Hepatocyte (in vitro differentiated cells): ENCODE results near the gene PCGF3. TPM values are rescaled to one million over a fixed set of nuclear protein-coding genes. Genes with fewer than 3 reads are reported as not detected.

Experiments
- DNase-seq: peaks from one replicate; pipeline ENCODE4 v3.0.0-alpha.2; 2016; ENCODE audit warnings: low spot score
- H2AFZ ChIP-seq: fragments of 200-600 bp; sonication (generic); 2 replicates; pipeline ENCODE4 v1.6.0; 2016; ENCODE audit warnings: antibody characterized with exemption, mild to moderate bottlenecking
- H3K27ac ChIP-seq: fragments of 200-600 bp; sonication (generic); 2 replicates; pipeline ENCODE4 v1.5.1; 2016; ENCODE audit warnings: mild to moderate bottlenecking
- H3K27me3 ChIP-seq: fragments of 200-600 bp; sonication (generic); 2 replicates; pipeline ENCODE4 v1.6.1; 2016
- H3K36me3 ChIP-seq: fragments of 200-600 bp; sonication (generic); replicated peaks from 2 replicates; pipeline ENCODE4 v1.5.1; 2016; ENCODE audit warnings: low read depth; ENCODE audit not compliant: insufficient read depth
- H3K4me1 ChIP-seq: fragments of 200-600 bp; sonication (generic); 2 replicates; pipeline ENCODE4 v1.5.1; 2016; ENCODE audit warnings: mild to moderate bottlenecking, moderate library complexity; ENCODE audit not compliant: insufficient read depth
- H3K4me2 ChIP-seq: fragments of 200-600 bp; sonication (generic); 2 replicates; pipeline ENCODE4 v1.6.0; 2016
- H3K4me3 ChIP-seq: fragments of 200-600 bp; sonication (generic); 2 replicates; pipeline ENCODE4 v1.5.1; 2016; ENCODE audit warnings: mild to moderate bottlenecking
- H3K79me2 ChIP-seq: fragments of 200-600 bp; sonication (generic); 2 replicates; pipeline ENCODE4 v1.6.0; 2017; ENCODE audit warnings: mild to moderate bottlenecking
- H3K9me2 ChIP-seq: fragments of 200-600 bp; sonication (generic); replicated peaks from 2 replicates; pipeline ENCODE4 v1.6.0; 2017; ENCODE audit warnings: mild to moderate bottlenecking; ENCODE audit not compliant: insufficient read depth
- H3K9me3 ChIP-seq: fragments of 200-600 bp; sonication (generic); 2 replicates; pipeline ENCODE4 v1.5.1; 2016; ENCODE audit warnings: low read depth, mild to moderate bottlenecking
- H4K20me1 ChIP-seq: fragments of 200-600 bp; sonication (generic); 2 replicates; pipeline ENCODE4 v1.6.0; 2016; ENCODE audit warnings: mild to moderate bottlenecking; ENCODE audit not compliant: insufficient read depth, poor library complexity, severe bottlenecking
- CTCF ChIP-seq: fragments of 200-600 bp; sonication (generic); IDR thresholded peaks from 2 replicates; pipeline ENCODE4 v1.5.1; 2016; ENCODE audit warnings: antibody characterized with exemption, mild to moderate bottlenecking; ENCODE audit not compliant: poor library complexity
- EZH2 ChIP-seq: fragments of 200-600 bp; sonication (generic); IDR thresholded peaks from 2 replicates; pipeline ENCODE4 v1.6.1; 2016; ENCODE audit warnings: antibody characterized with exemption, mild to moderate bottlenecking, borderline replicate concordance
- EZH2phosphoT487 ChIP-seq: fragments of 200-600 bp; sonication (generic); IDR thresholded peaks from one replicate; pipeline ENCODE4 v1.6.1; 2018; ENCODE audit warnings: antibody characterized with exemption, mild to moderate bottlenecking, low read depth, moderate library complexity; ENCODE audit not compliant: unreplicated experiment, severe bottlenecking
- WGBS: methylation state at CpG from one replicate; pipeline ENCODE4 v1.1.6; 2016; ENCODE audit warnings: low lambda C conversion rate; ENCODE audit errors: missing lambda C conversion rate; 5-methylcytosine and 5-hydroxymethylcytosine counted together
- polyA plus RNA-seq: library from polyadenylated mRNA; unstranded; fragments of >200 nt; fragmentation: Nextera tagmentation; extraction: Ambion mirVana; gene quantifications from 2 replicates; pipeline ENCODE4 v1.2.1, GENCODE V29; 2016
- total RNA-seq: library from RNA; depleted of rRNA; stranded (reverse); fragments of >200 nt; gene quantifications from 2 replicates; pipeline ENCODE4 v1.2.3, GENCODE V29; 2014

PCGF3 gene
- total and polyA plus RNA-seq, 2 experiments from 2014 or later: 21.8 to 43.5 TPM

- WGBS: 97% methylated on average over 28 of the region's 32 CpGs
- H4K20me1 ChIP-seq: peaks cover 19% of the 10 kb centered on the region
- H3K4me1 ChIP-seq: no peaks in the 10 kb centered on the region
- H3K9me3 ChIP-seq: no peaks in the 10 kb centered on the region
- peaks cover 32% of the 10 kb centered on the region for H3K79me2 ChIP-seq
- H3K36me3 ChIP-seq: peaks cover 6% of the 10 kb centered on the region
- TF ChIP-seq CTCF: no peak
- TF ChIP-seq EZH2: no peak
- TF ChIP-seq EZH2phosphoT487: no peak
- no peak overlapping the region for H3K27ac ChIP-seq
- no peak for DNase-seq
- no peak overlapping the region for H3K4me2 ChIP-seq
- H3K4me3 ChIP-seq: no peak overlapping the region
- H3K27me3 ChIP-seq: no peaks in the 10 kb centered on the region
- H3K9me2 ChIP-seq: no peaks in the 10 kb centered on the region
- no peak overlapping the region for H2AFZ ChIP-seq
Measured at GRCh38 chr4:732911-733630, 27.4 kb downstream of the PCGF3 start.

GRCh38 chr4:733631-733980 is 28.0 kb downstream of the PCGF3 start:
- TF ChIP-seq CTCF: no peak
- no peak for TF ChIP-seq EZH2
- TF ChIP-seq EZH2phosphoT487: no peak
- Histone ChIP-seq H3K4me2 (no peak overlapping the region), H2AFZ (no peak overlapping the region), H3K4me1 (no peaks in the 10 kb centered on the region), H3K9me2 (no peaks in the 10 kb centered on the region), H3K27ac (no peak overlapping the region), H3K36me3 (peaks cover 6% of the 10 kb centered on the region), H3K4me3 (no peak overlapping the region), H4K20me1 (peaks cover 14% of the 10 kb centered on the region), H3K79me2 (peaks cover 26% of the 10 kb centered on the region), H3K27me3 (no peaks in the 10 kb centered on the region), H3K9me3 (no peaks in the 10 kb centered on the region)
- DNase-seq: no peak
- WGBS: 95% methylated on average over 18 of the region's 18 CpGs

- H3K27me3 ChIP-seq: no peaks in the 10 kb centered on the region
- H3K9me2 ChIP-seq: no peaks in the 10 kb centered on the region
- peaks cover 6% of the 10 kb centered on the region for H3K36me3 ChIP-seq
- DNase-seq: no peak
- no peak overlapping the region for H3K4me2 ChIP-seq
- H3K4me3 ChIP-seq: no peak overlapping the region
- no peak overlapping the region for H3K27ac ChIP-seq
- peaks cover 11% of the 10 kb centered on the region for H4K20me1 ChIP-seq
- TF ChIP-seq EZH2: no peak
- no peak for TF ChIP-seq EZH2phosphoT487
- no peak for TF ChIP-seq CTCF
- no peak overlapping the region for H2AFZ ChIP-seq
- H3K9me3 ChIP-seq: no peaks in the 10 kb centered on the region
- H3K4me1 ChIP-seq: no peaks in the 10 kb centered on the region
- WGBS: 95% methylated on average over 9 of the region's 9 CpGs
- peaks cover 22% of the 10 kb centered on the region for H3K79me2 ChIP-seq
Measured at GRCh38 chr4:734075-734474, 28.4 kb downstream of the PCGF3 start.

- Histone ChIP-seq H3K36me3 (peaks cover 6% of the 10 kb centered on the region), H4K20me1 (peaks cover 3% of the 10 kb centered on the region), H3K4me2 (no peak overlapping the region), H3K4me1 (no peaks in the 10 kb centered on the region), H3K27me3 (no peaks in the 10 kb centered on the region), H3K9me3 (no peaks in the 10 kb centered on the region), H3K9me2 (no peaks in the 10 kb centered on the region), H3K4me3 (no peak overlapping the region), H3K79me2 (peaks cover 13% of the 10 kb centered on the region), H3K27ac (no peak overlapping the region), H2AFZ (no peak overlapping the region)
- DNase-seq: no peak
- TF ChIP-seq CTCF (no peak), EZH2phosphoT487 (no peak), EZH2 (no peak)
- WGBS: 98% methylated on average over 9 of the region's 9 CpGs
Measured at GRCh38 chr4:734951-735350, 29.3 kb downstream of the PCGF3 start.
